H1 (cell line): ENCODE results near the gene SH3RF3. TPM values are rescaled to one million over a fixed set of nuclear protein-coding genes. Genes with fewer than 3 reads are reported as not detected.
A peak's percentile ranks its signal among the peaks of the same experiment; 100 is the strongest.

ENCODE experiments used
- CTCF ChIA-PET: fragments of 300-600 bp; sonication (Branson Sonifier 250); formaldehyde crosslinking; loops from one replicate; lab custom pipeline; 2021; ENCODE audit not compliant: partially characterized antibody; lab: Charles Lee
- POLR2A ChIA-PET: fragments of 300-600 bp; sonication (Branson Sonifier 250); formaldehyde crosslinking; loops from one replicate; lab custom pipeline; 2021; ENCODE audit warnings: inconsistent platforms; ENCODE audit not compliant: partially characterized antibody; lab: Charles Lee
- DNase-seq, 2 experiments: peaks; one replicate each; pipeline versions ENCODE4 v3.0.0 to v3.0.0-alpha.2; 2010 to 2022; ENCODE audit warnings: low spot score in 2 of 2, low read depth in 1 of 2, mixed read lengths in 1 of 2
- FAIRE-seq: peaks from 2 replicates; lab custom pipeline; 2011; peaks lifted over from hg19 to GRCh38; lab: Jason Lieb, UNC
- H2AFZ ChIP-seq: 2 replicates; pipeline ENCODE4 v1.8.1; 2012; ENCODE audit warnings: low read length, inconsistent platforms
- H2AK5ac ChIP-seq: 2 replicates; pipeline ENCODE4 v1.6.1; 2013; ENCODE audit warnings: low read depth, low read length
- H2BK120ac ChIP-seq: replicated peaks from 2 replicates; pipeline ENCODE3; 2013; ENCODE audit warnings: low read depth, low read length, inconsistent platforms
- H2BK12ac ChIP-seq: 2 replicates; pipeline ENCODE4 v1.6.1; 2013; ENCODE audit warnings: low read depth, low read length
- H2BK15ac ChIP-seq: 2 replicates; pipeline ENCODE4 v1.6.1; 2013; ENCODE audit warnings: low read length
- H2BK20ac ChIP-seq: 2 replicates; pipeline ENCODE4 v1.6.1; 2013; ENCODE audit warnings: low read length
- H2BK5ac ChIP-seq: 2 replicates; pipeline ENCODE4 v1.6.1; 2013; ENCODE audit warnings: low read depth, low read length
- H3K14ac ChIP-seq: 2 replicates; pipeline ENCODE4 v1.6.1; 2013; ENCODE audit warnings: inconsistent platforms; ENCODE audit not compliant: insufficient read length
- H3K18ac ChIP-seq: 2 replicates; pipeline ENCODE4 v1.6.1; 2013; ENCODE audit warnings: low read length; ENCODE audit errors: extremely low read depth
- H3K23ac ChIP-seq: 2 replicates; pipeline ENCODE4 v1.6.1; 2013; ENCODE audit warnings: inconsistent platforms; ENCODE audit not compliant: insufficient read length
- H3K23me2 ChIP-seq: 2 replicates; pipeline ENCODE4 v1.6.1; 2013; ENCODE audit warnings: low read depth, low read length
- H3K27ac ChIP-seq: 2 replicates; pipeline ENCODE4 v1.6.1; 2011; ENCODE audit warnings: low read depth, low read length, inconsistent platforms
- H3K27me3 ChIP-seq, 4 experiments: replicated peaks in 1 of 4; 1 replicate in 1 of 4; 2 replicates in 3 of 4; pipeline versions ENCODE4 v1.6.1 to v1.8.1; 2011 to 2013; ENCODE audit warnings: low read length in 3 of 4, mild to moderate bottlenecking in 3 of 4, inconsistent platforms in 2 of 4, mixed read lengths in 2 of 4, moderate library complexity in 1 of 4; ENCODE audit not compliant: control insufficient read depth in 3 of 4, insufficient read depth in 3 of 4; ENCODE audit errors: extremely low read depth in 1 of 4
- H3K36me3 ChIP-seq, 4 experiments: 2 replicates each; pipeline versions ENCODE4 v1.6.1 to v1.8.1; 2011 to 2013; ENCODE audit warnings: mild to moderate bottlenecking in 4 of 4, low read length in 3 of 4, moderate library complexity in 2 of 4, control low read depth in 1 of 4, inconsistent platforms in 1 of 4; ENCODE audit not compliant: insufficient read depth in 4 of 4, control insufficient read depth in 2 of 4
- H3K4ac ChIP-seq: replicated peaks from 2 replicates; pipeline ENCODE3; 2013; ENCODE audit warnings: low read length, low read depth, mixed read lengths, inconsistent platforms; ENCODE audit not compliant: insufficient read length
- H3K4me1 ChIP-seq, 4 experiments: replicated peaks in 1 of 4; 1 replicate in 1 of 4; 2 replicates in 3 of 4; pipeline versions ENCODE4 v1.6.1 to v1.8.1; 2011 to 2013; ENCODE audit warnings: low read length in 3 of 4, inconsistent platforms in 2 of 4, mixed read lengths in 1 of 4; ENCODE audit not compliant: insufficient read depth in 4 of 4, control insufficient read depth in 3 of 4
- H3K4me2 ChIP-seq, 2 experiments: 2 replicates each; pipeline versions ENCODE4 v1.6.1 to v1.8.1; 2011 to 2013; ENCODE audit warnings: low read depth in 2 of 2, low read length in 2 of 2, control low read depth in 1 of 2, inconsistent platforms in 1 of 2, mild to moderate bottlenecking in 1 of 2; ENCODE audit not compliant: insufficient read depth in 1 of 2
- H3K4me3 ChIP-seq, 4 experiments: fragments of 200-600, 300-600 bp in 1 of 4; sonication (generic), shearing (Covaris generic), sonication (Bioruptor Twin) in 1 of 4; 2 replicates each; pipeline versions ENCODE4 v1.5.1 to v1.8.1; 2011 to 2016; ENCODE audit warnings: low read length in 4 of 4, low read depth in 3 of 4, control low read depth in 2 of 4, inconsistent platforms in 2 of 4, mild to moderate bottlenecking in 2 of 4, mixed read lengths in 1 of 4, moderate library complexity in 1 of 4; ENCODE audit not compliant: insufficient read depth in 2 of 4; ENCODE audit errors: extremely low read depth in 1 of 4
- H3K56ac ChIP-seq: replicated peaks from 2 replicates; pipeline ENCODE3; 2013; ENCODE audit warnings: low read depth, mild to moderate bottlenecking, mixed read lengths, low read length, inconsistent platforms; ENCODE audit not compliant: insufficient read length
- H3K79me1 ChIP-seq: 2 replicates; pipeline ENCODE4 v1.6.1; 2013; ENCODE audit warnings: low read depth, low read length, control low read depth
- H3K79me2 ChIP-seq, 2 experiments: 2 replicates each; pipeline versions ENCODE4 v1.6.1 to v1.8.1; 2012 to 2013; ENCODE audit warnings: low read length in 2 of 2, mild to moderate bottlenecking in 2 of 2, inconsistent platforms in 1 of 2; ENCODE audit not compliant: insufficient read depth in 2 of 2, control insufficient read depth in 1 of 2
- H3K9ac ChIP-seq, 4 experiments: replicated peaks in 1 of 4; 1 replicate in 1 of 4; 2 replicates in 3 of 4; pipeline versions ENCODE4 v1.6.1 to v1.8.1; 2011 to 2013; ENCODE audit warnings: low read depth in 3 of 4, low read length in 3 of 4, control low read depth in 2 of 4, mild to moderate bottlenecking in 2 of 4, moderate library complexity in 2 of 4, inconsistent platforms in 1 of 4; ENCODE audit errors: extremely low read depth in 1 of 4
- H3K9me3 ChIP-seq, 2 experiments: 2 replicates each; pipeline versions ENCODE4 v1.6.1 to v1.8.1; 2012 to 2013; ENCODE audit warnings: mild to moderate bottlenecking in 2 of 2, moderate library complexity in 2 of 2, control low read depth in 1 of 2, inconsistent platforms in 1 of 2, low read depth in 1 of 2, low read length in 1 of 2, mixed read lengths in 1 of 2; ENCODE audit not compliant: insufficient read depth in 2 of 2
- H4K20me1 ChIP-seq, 2 experiments: replicated peaks in 1 of 2; 2 replicates each; pipeline versions ENCODE3 to v1.8.1; 2011 to 2013; ENCODE audit warnings: inconsistent platforms in 2 of 2, low read length in 2 of 2, mild to moderate bottlenecking in 1 of 2; ENCODE audit not compliant: insufficient read depth in 2 of 2, control insufficient read depth in 1 of 2
- H4K5ac ChIP-seq: 2 replicates; pipeline ENCODE4 v1.6.1; 2013; ENCODE audit warnings: low read length, low read depth, mixed read lengths, inconsistent platforms; ENCODE audit not compliant: insufficient read length
- H4K8ac ChIP-seq: 2 replicates; pipeline ENCODE4 v1.8.0; 2013; ENCODE audit warnings: mild to moderate bottlenecking, moderate library complexity, low read length, inconsistent platforms; ENCODE audit not compliant: insufficient read depth; ENCODE audit errors: extremely low read depth
- H4K91ac ChIP-seq: replicated peaks from 2 replicates; pipeline ENCODE3; 2013; ENCODE audit warnings: low read length, mixed read lengths, inconsistent platforms; ENCODE audit not compliant: insufficient read length
- CBX8 ChIP-seq: fragments of 300-800, 300-1000 bp; sonication (generic); IDR thresholded peaks from 2 replicates; pipeline ENCODE4 v1.7.1; 2016; ENCODE audit warnings: low read depth, low read length, borderline replicate concordance
- FOSL1 ChIP-seq: IDR thresholded peaks from 2 replicates; pipeline ENCODE4 v1.6.1; 2011; ENCODE audit warnings: mild to moderate bottlenecking, low read depth, low read length, moderate library complexity; ENCODE audit not compliant: insufficient read depth
- NRF1 ChIP-seq: IDR thresholded peaks from 2 replicates; pipeline ENCODE4 v1.6.1; 2011; ENCODE audit warnings: mild to moderate bottlenecking, low read depth, low read length, improper control_type of control experiment
- PHF8 ChIP-seq: fragments of 200-600 bp; sonication (generic); conservative IDR thresholded peaks from 2 replicates; pipeline ENCODE4 v1.7.1; 2012; ENCODE audit warnings: low read depth, mild to moderate bottlenecking, inconsistent platforms, low read length, moderate library complexity
- POU5F1 ChIP-seq: IDR thresholded peaks from 2 replicates; pipeline ENCODE4 v1.6.1; 2011; ENCODE audit warnings: low read depth, mild to moderate bottlenecking, low read length, moderate library complexity
- RAD21 ChIP-seq, 2 experiments: IDR thresholded peaks in 1 of 2; conservative IDR thresholded peaks in 1 of 2; 2 replicates each; pipeline ENCODE4 v1.6.1; 2011; ENCODE audit warnings: low read depth in 2 of 2, low read length in 2 of 2, improper control_type of control experiment in 1 of 2, inconsistent platforms in 1 of 2, mild to moderate bottlenecking in 1 of 2, moderate library complexity in 1 of 2
- RXRA ChIP-seq: IDR thresholded peaks from 2 replicates; pipeline ENCODE4 v1.6.1; 2011; ENCODE audit warnings: low read depth, mild to moderate bottlenecking, low read length, moderate library complexity; ENCODE audit not compliant: insufficient read depth
- WGBS, 2 experiments: shearing (Covaris generic) in 1 of 2; methylation state at CpG; one replicate each; pipeline versions ENCODE4 v1.1.6 to v1.1.7; 2013 to 2015; ENCODE audit warnings: low lambda C conversion rate in 2 of 2, mixed read lengths in 2 of 2, inconsistent platforms in 1 of 2, low coverage in 1 of 2, missing lambda C conversion rate in 1 of 2; ENCODE audit not compliant: insufficient replicate concordance in 2 of 2, insufficient coverage in 1 of 2, insufficient read length in 1 of 2; ENCODE audit errors: extremely low coverage in 1 of 2, missing lambda C conversion rate in 1 of 2; 5-methylcytosine and 5-hydroxymethylcytosine counted together
- polyA plus RNA-seq, 7 experiments: library from polyadenylated mRNA; depleted of rRNA in 3 of 7; stranded (reverse) in 5 of 7; unstranded in 2 of 7; fragments of >200 nt in 5 of 7; fragments of 200-250 nt in 2 of 7; gene quantifications; 1 replicate in 5 of 7; 2 replicates in 1 of 7; 4 replicates in 1 of 7; pipeline versions ENCODE4 v1.2.1 to v1.2.3, GENCODE V29; 2011 to 2013; ENCODE audit warnings: missing spikeins in 2 of 7, mixed read lengths in 2 of 7
- total RNA-seq: library from RNA; stranded (reverse); fragmentation: NEBNext Ultra II Directional; extraction: Animal tissue kit (Norgen Biotek cat#: 25700); gene quantifications from 2 replicates; pipeline ENCODE4 v1.2.1, GENCODE V29; 2021
- TF ChIP-seq, protein P1 (sequence below), 3 experiments: IDR thresholded peaks; 1 replicate in 2 of 3; 2 replicates in 1 of 3; pipeline versions ENCODE4 v1.5.1 to v1.6.1; 2011; ENCODE audit warnings: low read length in 3 of 3, mild to moderate bottlenecking in 3 of 3, inconsistent platforms in 2 of 3, low read depth in 1 of 3, moderate library complexity in 1 of 3; ENCODE audit not compliant: insufficient read depth in 1 of 3; ENCODE audit errors: control extremely low read depth in 1 of 3

Gene SH3RF3
- total and polyA plus RNA-seq, 2 of the 8 experiments (the other 6 are each of a cell fraction or from before 2014, with no cell fraction given): 0.11 to 0.65 TPM

DNA sequence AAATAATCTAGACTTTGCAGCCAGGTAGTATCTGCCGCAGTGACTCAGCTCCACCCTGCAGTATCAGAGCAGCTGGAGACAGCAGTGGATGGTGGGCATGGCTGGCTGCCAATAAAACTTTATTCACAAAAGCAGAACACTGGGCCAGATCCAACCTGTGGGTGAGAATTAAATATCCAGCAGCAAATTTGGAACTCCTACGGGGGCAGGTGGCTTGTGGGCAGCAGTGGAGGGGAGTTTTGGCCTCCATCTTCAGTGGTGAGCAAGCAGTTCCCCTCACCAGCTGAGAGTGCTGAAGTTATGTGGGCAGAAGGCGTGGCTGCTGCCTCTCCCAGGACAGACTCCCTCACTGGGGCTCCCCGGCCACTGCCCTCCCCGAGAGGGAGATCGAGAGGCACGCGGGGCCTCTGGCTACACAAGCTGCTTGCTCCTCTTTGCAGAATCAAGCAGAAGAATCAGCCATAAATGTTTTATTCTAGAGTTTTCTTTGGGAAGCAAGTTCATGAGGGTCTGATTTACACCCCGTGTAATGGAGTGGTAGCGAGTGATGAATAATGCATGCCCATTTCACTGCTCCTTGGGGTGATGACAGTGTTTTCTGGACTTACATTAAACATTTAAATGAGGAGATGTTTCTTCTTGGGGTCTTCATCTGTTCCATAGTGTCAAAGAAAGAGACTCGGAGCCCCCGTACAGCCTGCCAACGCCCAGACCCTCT, 280.5 kb downstream of the SH3RF3 start:
- Histone ChIP-seq H2AFZ (no peak overlapping the region), H2BK15ac (no peak overlapping the region), H2BK12ac (0 out of 2 replicates have a peak overlapping the region, but pooled peaks have one; percentile 39), H3K9me3 (no peaks in the 10 kb centered on the region), H3K4me1 (peaks cover 0 to 11% (median 7%) of the 10 kb centered on the region in 4 experiments; a peak in 5 of 7 replicates), H3K9ac (no peak overlapping the region), H2AK5ac (no peak overlapping the region), H3K56ac (no peak overlapping the region), H2BK120ac (no peak overlapping the region), H4K5ac (no peak overlapping the region), H2BK20ac (no peak overlapping the region), H3K4me3 (no peak overlapping the region), H3K23me2 (no peaks in the 10 kb centered on the region; the same call in 1 of the 2 replicates), H3K4me2 (peak overlapping the region; percentile 29 to 39; a peak in 1 of 4 replicates), H3K14ac (no peak overlapping the region), H2BK5ac (no peak overlapping the region), H4K8ac (0 out of 2 replicates have a peak overlapping the region, but pooled peaks have one; percentile 31), H3K79me1 (no peaks in the 10 kb centered on the region), H3K27ac (no peak overlapping the region), H3K79me2 (no peaks in the 10 kb centered on the region), H3K18ac (no peak overlapping the region; the same call in none of the 2 replicates), H3K23ac (no peak overlapping the region), H4K91ac (no peak overlapping the region), H3K27me3 (no peaks in the 10 kb centered on the region), H3K36me3 (no peaks in the 10 kb centered on the region), H4K20me1 (no peaks in the 10 kb centered on the region), H3K4ac (no peak overlapping the region)
- FAIRE-seq (no peak), DNase-seq (no peak)
- WGBS, 2 experiments: 81% methylated on average over 12 of the region's 13 CpGs; no CpG with 5 or more reads in 1 of the 2 experiments
- ChIA-PET CTCF (interaction anchor here (0.7 to 2.1 kb wide), 8 partner anchors 10 to 128 kb away, joined by 3 to 7 read pairs (median 3); no protein-coding TSS in a partner anchor), POLR2A (interaction anchor here (0.6 to 1.0 kb wide), 4 partner anchors 16 to 285 kb away, joined by 3 read pairs; no protein-coding TSS in a partner anchor)
- TF ChIP-seq RAD21 (IDR thresholded peaks at IDR 0.05 in 1 of 2, conservative IDR thresholded peaks at IDR 0.05 in 1 of 2; ENCODE audit: low read depth in 2 of 2, low read length in 2 of 2) (no peak), CBX8 (no peak), RXRA (no peak), POU5F1 (no peak), NRF1 (no peak), FOSL1 (no peak), PHF8 (no peak)
- TF ChIP-seq, protein P1, sequence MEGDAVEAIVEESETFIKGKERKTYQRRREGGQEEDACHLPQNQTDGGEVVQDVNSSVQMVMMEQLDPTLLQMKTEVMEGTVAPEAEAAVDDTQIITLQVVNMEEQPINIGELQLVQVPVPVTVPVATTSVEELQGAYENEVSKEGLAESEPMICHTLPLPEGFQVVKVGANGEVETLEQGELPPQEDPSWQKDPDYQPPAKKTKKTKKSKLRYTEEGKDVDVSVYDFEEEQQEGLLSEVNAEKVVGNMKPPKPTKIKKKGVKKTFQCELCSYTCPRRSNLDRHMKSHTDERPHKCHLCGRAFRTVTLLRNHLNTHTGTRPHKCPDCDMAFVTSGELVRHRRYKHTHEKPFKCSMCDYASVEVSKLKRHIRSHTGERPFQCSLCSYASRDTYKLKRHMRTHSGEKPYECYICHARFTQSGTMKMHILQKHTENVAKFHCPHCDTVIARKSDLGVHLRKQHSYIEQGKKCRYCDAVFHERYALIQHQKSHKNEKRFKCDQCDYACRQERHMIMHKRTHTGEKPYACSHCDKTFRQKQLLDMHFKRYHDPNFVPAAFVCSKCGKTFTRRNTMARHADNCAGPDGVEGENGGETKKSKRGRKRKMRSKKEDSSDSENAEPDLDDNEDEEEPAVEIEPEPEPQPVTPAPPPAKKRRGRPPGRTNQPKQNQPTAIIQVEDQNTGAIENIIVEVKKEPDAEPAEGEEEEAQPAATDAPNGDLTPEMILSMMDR (IDR thresholded peaks at IDR 0.05; ENCODE audit: control extremely low read depth in 1 of 3, insufficient read depth in 1 of 3, low read depth in 1 of 3, low read length in 3 of 3): no peak
